Ishikawa (cell line): ENCODE measurements around the gene OXSR1.

ENCODE experiments used
- CREB1 ChIP-seq: IDR thresholded peaks from 2 replicates; pipeline ENCODE4 v1.6.1; 2012; ENCODE audit warnings: low read depth
- EP300 ChIP-seq: IDR thresholded peaks from 2 replicates; pipeline ENCODE4 v1.6.1; 2012; ENCODE audit warnings: borderline replicate concordance
- FOXM1 ChIP-seq: IDR thresholded peaks from 2 replicates; pipeline ENCODE4 v1.6.1; 2012; ENCODE audit warnings: low read depth, borderline replicate concordance
- NFIC ChIP-seq: IDR thresholded peaks from 2 replicates; pipeline ENCODE4 v1.6.1; 2012
- RAD21 ChIP-seq: IDR thresholded peaks from 2 replicates; pipeline ENCODE4 v1.6.1; 2012; ENCODE audit warnings: low read depth
- TAF1 ChIP-seq: IDR thresholded peaks from 2 replicates; pipeline ENCODE4 v1.6.1; 2012; ENCODE audit warnings: low read depth, mild to moderate bottlenecking
- YY1 ChIP-seq: IDR thresholded peaks from 2 replicates; pipeline ENCODE4 v1.6.1; 2012; ENCODE audit warnings: low read depth
- TF ChIP-seq, protein P1 (sequence below): IDR thresholded peaks from 2 replicates; pipeline ENCODE4 v1.6.1; 2012
- TF ChIP-seq, protein P2 (sequence below): IDR thresholded peaks from 2 replicates; pipeline ENCODE4 v1.6.1; 2012
- TF ChIP-seq, protein P3 (sequence below): IDR thresholded peaks from 2 replicates; pipeline ENCODE4 v1.6.1; 2012; ENCODE audit warnings: low read depth, mild to moderate bottlenecking

DNA sequence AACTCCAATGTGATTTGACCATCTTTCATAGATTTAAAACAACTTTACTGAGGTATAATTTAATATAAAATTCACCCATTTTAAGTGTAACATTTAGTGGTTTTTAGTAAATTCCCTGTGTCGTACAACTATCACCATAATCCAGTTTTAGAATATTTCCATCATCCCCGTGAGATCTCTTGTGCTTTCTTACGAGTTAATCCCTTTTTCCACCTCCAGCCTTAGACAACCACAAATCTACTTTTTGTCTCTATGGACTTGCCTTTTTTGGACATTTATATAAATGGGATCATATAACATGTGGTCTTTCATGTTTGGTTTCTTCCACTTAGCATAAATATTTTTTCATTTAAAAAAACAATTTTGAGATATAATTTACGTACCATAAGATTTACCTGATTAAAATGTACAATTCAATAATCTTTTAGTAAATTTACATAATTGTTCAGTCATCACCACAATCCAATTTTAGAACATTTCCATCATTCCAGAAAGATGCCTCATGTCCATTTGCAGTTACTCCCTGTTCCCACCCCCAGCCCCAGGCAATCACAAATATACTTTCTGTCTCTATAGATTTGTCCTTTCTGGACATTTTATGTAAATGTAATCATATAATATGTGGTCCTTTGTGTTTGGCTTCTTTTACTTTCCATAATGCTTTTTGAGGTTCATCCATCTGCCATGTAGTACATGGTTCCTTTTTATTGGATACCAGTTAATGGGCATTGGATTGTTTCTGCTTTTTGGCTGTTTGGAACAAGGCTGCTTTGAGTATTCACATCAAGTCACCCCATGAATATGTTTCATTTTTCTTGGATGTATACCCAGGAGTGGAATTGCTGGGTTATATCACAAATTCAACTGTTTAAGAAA, 3.1 kb downstream of the OXSR1 start:
- TF ChIP-seq, protein P1, sequence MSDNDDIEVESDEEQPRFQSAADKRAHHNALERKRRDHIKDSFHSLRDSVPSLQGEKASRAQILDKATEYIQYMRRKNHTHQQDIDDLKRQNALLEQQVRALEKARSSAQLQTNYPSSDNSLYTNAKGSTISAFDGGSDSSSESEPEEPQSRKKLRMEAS: no peak
- no peak for TF ChIP-seq RAD21
- TF ChIP-seq TAF1: no peak
- no peak for TF ChIP-seq EP300
- TF ChIP-seq, protein P2, sequence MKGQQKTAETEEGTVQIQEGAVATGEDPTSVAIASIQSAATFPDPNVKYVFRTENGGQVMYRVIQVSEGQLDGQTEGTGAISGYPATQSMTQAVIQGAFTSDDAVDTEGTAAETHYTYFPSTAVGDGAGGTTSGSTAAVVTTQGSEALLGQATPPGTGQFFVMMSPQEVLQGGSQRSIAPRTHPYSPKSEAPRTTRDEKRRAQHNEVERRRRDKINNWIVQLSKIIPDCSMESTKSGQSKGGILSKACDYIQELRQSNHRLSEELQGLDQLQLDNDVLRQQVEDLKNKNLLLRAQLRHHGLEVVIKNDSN: no peak
- no peak for TF ChIP-seq YY1
- no peak for TF ChIP-seq FOXM1
- TF ChIP-seq, protein P3, sequence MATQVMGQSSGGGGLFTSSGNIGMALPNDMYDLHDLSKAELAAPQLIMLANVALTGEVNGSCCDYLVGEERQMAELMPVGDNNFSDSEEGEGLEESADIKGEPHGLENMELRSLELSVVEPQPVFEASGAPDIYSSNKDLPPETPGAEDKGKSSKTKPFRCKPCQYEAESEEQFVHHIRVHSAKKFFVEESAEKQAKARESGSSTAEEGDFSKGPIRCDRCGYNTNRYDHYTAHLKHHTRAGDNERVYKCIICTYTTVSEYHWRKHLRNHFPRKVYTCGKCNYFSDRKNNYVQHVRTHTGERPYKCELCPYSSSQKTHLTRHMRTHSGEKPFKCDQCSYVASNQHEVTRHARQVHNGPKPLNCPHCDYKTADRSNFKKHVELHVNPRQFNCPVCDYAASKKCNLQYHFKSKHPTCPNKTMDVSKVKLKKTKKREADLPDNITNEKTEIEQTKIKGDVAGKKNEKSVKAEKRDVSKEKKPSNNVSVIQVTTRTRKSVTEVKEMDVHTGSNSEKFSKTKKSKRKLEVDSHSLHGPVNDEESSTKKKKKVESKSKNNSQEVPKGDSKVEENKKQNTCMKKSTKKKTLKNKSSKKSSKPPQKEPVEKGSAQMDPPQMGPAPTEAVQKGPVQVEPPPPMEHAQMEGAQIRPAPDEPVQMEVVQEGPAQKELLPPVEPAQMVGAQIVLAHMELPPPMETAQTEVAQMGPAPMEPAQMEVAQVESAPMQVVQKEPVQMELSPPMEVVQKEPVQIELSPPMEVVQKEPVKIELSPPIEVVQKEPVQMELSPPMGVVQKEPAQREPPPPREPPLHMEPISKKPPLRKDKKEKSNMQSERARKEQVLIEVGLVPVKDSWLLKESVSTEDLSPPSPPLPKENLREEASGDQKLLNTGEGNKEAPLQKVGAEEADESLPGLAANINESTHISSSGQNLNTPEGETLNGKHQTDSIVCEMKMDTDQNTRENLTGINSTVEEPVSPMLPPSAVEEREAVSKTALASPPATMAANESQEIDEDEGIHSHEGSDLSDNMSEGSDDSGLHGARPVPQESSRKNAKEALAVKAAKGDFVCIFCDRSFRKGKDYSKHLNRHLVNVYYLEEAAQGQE: no peak
- no peak for TF ChIP-seq CREB1
- no peak for TF ChIP-seq NFIC
